ENCODE measurements around the gene GTF2F1. TPM values are rescaled to one million over a fixed set of nuclear protein-coding genes. Genes with fewer than 3 reads are reported as not detected.

GTF2F1 gene
- polyA plus RNA-seq, 1 of the 3 experiments (the other 2 are of a cell fraction), result 104 TPM

- TF ChIP-seq, protein P1, sequence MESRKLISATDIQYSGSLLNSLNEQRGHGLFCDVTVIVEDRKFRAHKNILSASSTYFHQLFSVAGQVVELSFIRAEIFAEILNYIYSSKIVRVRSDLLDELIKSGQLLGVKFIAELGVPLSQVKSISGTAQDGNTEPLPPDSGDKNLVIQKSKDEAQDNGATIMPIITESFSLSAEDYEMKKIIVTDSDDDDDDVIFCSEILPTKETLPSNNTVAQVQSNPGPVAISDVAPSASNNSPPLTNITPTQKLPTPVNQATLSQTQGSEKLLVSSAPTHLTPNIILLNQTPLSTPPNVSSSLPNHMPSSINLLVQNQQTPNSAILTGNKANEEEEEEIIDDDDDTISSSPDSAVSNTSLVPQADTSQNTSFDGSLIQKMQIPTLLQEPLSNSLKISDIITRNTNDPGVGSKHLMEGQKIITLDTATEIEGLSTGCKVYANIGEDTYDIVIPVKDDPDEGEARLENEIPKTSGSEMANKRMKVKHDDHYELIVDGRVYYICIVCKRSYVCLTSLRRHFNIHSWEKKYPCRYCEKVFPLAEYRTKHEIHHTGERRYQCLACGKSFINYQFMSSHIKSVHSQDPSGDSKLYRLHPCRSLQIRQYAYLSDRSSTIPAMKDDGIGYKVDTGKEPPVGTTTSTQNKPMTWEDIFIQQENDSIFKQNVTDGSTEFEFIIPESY (IDR thresholded peaks at IDR 0.05; ENCODE audit: borderline replicate concordance, low read depth), result no peak
- no peak for TF ChIP-seq FOSL2 (IDR thresholded peaks at IDR 0.05; ENCODE audit: borderline replicate concordance, low read depth)
These were observed 49.2 kb upstream of the GTF2F1 start (continued) for GRCh38 chr19:6442087-6442688.

GRCh38 chr19:6440905-6441304, 47.9 kb upstream of the GTF2F1 start:
- Histone ChIP-seq H3K4me3 (ENCODE audit: low read depth in 2 of 2, low read length in 1 of 2) (no peak overlapping the region), H3F3A (replicated peaks; ENCODE audit: insufficient read depth) (no peaks in the 10 kb centered on the region), H2AFZ (ENCODE audit: low read depth) (no peak overlapping the region), H3K9ac (no peak overlapping the region), H3K79me2 (ENCODE audit: insufficient read depth) (no peaks in the 10 kb centered on the region), H3K4me2 (no peak overlapping the region), H3K9me2 (no peaks in the 10 kb centered on the region), H3K27ac (ENCODE audit: low read depth in 2 of 2, low read length in 1 of 2) (no peak overlapping the region), H3K36me3 (replicated peaks in 1 of 2; ENCODE audit: control insufficient read depth in 1 of 2, insufficient read depth in 2 of 2, low read length in 1 of 2) (no peaks in the 10 kb centered on the region), H3K4me1 (ENCODE audit: control insufficient read depth in 1 of 2, insufficient read depth in 2 of 2, low read depth in 1 of 2, low read length in 1 of 2) (no peaks in the 10 kb centered on the region), H3K9me3 (no peaks in the 10 kb centered on the region), H3K27me3 (ENCODE audit: insufficient read depth) (no peaks in the 10 kb centered on the region), H4K20me1 (ENCODE audit: insufficient read depth) (no peaks in the 10 kb centered on the region)
- WGBS (ENCODE audit: low lambda C conversion rate), result 74% methylated on average over 3 of the region's 3 CpGs
- TF ChIP-seq EP300 (IDR thresholded peaks at IDR 0.05; ENCODE audit: borderline replicate concordance in 1 of 2, low read depth in 1 of 2, low read length in 1 of 2) (no peak), NRF1 (IDR thresholded peaks at IDR 0.05; ENCODE audit: low read depth, low read length) (no peak), RAD21 (IDR thresholded peaks at IDR 0.05; ENCODE audit: low read length) (no peak), FOSL2 (IDR thresholded peaks at IDR 0.05; ENCODE audit: borderline replicate concordance, low read depth) (no peak), SIN3A (IDR thresholded peaks at IDR 0.05; ENCODE audit: borderline replicate concordance, low read depth, low read length) (no peak), FOXJ3 (CRISPR knock-in tag; IDR thresholded peaks at IDR 0.05) (no peak), RCOR1 (IDR thresholded peaks at IDR 0.05; ENCODE audit: low read length) (no peak), YY1 (IDR thresholded peaks at IDR 0.05; ENCODE audit: low read depth) (no peak), EZH2phosphoT487 (IDR thresholded peaks at IDR 0.05; ENCODE audit: borderline replicate concordance, low read depth) (no peak)
- TF ChIP-seq, protein P2, sequence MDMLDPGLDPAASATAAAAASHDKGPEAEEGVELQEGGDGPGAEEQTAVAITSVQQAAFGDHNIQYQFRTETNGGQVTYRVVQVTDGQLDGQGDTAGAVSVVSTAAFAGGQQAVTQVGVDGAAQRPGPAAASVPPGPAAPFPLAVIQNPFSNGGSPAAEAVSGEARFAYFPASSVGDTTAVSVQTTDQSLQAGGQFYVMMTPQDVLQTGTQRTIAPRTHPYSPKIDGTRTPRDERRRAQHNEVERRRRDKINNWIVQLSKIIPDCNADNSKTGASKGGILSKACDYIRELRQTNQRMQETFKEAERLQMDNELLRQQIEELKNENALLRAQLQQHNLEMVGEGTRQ (IDR thresholded peaks at IDR 0.05; ENCODE audit: borderline replicate concordance, low read depth, low read length), result no peak
- ChIA-PET CTCF (no interaction called here), POLR2A (no interaction called here)
- no peak for DNase-seq

GRCh38 chr19:6439743-6440142, 46.8 kb upstream of the GTF2F1 start:
- Histone ChIP-seq H3K9me3 (no peaks in the 10 kb centered on the region), H4K20me1 (ENCODE audit: insufficient read depth) (no peaks in the 10 kb centered on the region), H2AFZ (ENCODE audit: low read depth) (no peak overlapping the region), H3K4me2 (no peak overlapping the region), H3F3A (replicated peaks; ENCODE audit: insufficient read depth) (no peaks in the 10 kb centered on the region), H3K9me2 (no peaks in the 10 kb centered on the region), H3K27ac (ENCODE audit: low read depth in 2 of 2, low read length in 1 of 2) (no peak overlapping the region), H3K79me2 (ENCODE audit: insufficient read depth) (no peaks in the 10 kb centered on the region), H3K36me3 (replicated peaks in 1 of 2; ENCODE audit: control insufficient read depth in 1 of 2, insufficient read depth in 2 of 2, low read length in 1 of 2) (no peaks in the 10 kb centered on the region), H3K4me1 (ENCODE audit: control insufficient read depth in 1 of 2, insufficient read depth in 2 of 2, low read depth in 1 of 2, low read length in 1 of 2) (no peaks in the 10 kb centered on the region), H3K4me3 (ENCODE audit: low read depth in 2 of 2, low read length in 1 of 2) (no peak overlapping the region), H3K27me3 (ENCODE audit: insufficient read depth) (no peaks in the 10 kb centered on the region), H3K9ac (no peak overlapping the region)
- no peak for DNase-seq
- WGBS (ENCODE audit: low lambda C conversion rate), result 88% methylated on average over 4 of the region's 4 CpGs
- ChIA-PET CTCF (no interaction called here), POLR2A (interaction anchor here (0.6 kb wide), 1 partner anchor 67 kb away, joined by 3 read pairs; the partner anchor contains the start of gene ALKBH7)
- TF ChIP-seq JUND (IDR thresholded peaks at IDR 0.05) (no peak), EP300 (IDR thresholded peaks at IDR 0.05; ENCODE audit: borderline replicate concordance in 1 of 2, low read depth in 1 of 2, low read length in 1 of 2) (no peak), NRF1 (IDR thresholded peaks at IDR 0.05; ENCODE audit: low read depth, low read length) (no peak), IRF3 (IDR thresholded peaks at IDR 0.05; ENCODE audit: low read depth, low read length) (no peak), RXRA (IDR thresholded peaks at IDR 0.05; ENCODE audit: borderline replicate concordance, low read depth) (no peak), FOSL2 (IDR thresholded peaks at IDR 0.05; ENCODE audit: borderline replicate concordance, low read depth) (no peak), YY1 (IDR thresholded peaks at IDR 0.05; ENCODE audit: low read depth) (no peak), ELF1 (IDR thresholded peaks at IDR 0.05) (no peak), FOXM1 (IDR thresholded peaks at IDR 0.05; ENCODE audit: low read depth) (no peak), RAD21 (IDR thresholded peaks at IDR 0.05; ENCODE audit: low read length) (no peak)
- TF ChIP-seq, protein P3, sequence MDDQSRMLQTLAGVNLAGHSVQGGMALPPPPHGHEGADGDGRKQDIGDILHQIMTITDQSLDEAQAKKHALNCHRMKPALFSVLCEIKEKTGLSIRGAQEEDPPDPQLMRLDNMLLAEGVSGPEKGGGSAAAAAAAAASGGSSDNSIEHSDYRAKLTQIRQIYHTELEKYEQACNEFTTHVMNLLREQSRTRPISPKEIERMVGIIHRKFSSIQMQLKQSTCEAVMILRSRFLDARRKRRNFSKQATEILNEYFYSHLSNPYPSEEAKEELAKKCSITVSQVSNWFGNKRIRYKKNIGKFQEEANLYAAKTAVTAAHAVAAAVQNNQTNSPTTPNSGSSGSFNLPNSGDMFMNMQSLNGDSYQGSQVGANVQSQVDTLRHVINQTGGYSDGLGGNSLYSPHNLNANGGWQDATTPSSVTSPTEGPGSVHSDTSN (IDR thresholded peaks at IDR 0.05), result no peak
- TF ChIP-seq, protein P4, sequence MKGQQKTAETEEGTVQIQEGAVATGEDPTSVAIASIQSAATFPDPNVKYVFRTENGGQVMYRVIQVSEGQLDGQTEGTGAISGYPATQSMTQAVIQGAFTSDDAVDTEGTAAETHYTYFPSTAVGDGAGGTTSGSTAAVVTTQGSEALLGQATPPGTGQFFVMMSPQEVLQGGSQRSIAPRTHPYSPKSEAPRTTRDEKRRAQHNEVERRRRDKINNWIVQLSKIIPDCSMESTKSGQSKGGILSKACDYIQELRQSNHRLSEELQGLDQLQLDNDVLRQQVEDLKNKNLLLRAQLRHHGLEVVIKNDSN (IDR thresholded peaks at IDR 0.05; ENCODE audit: borderline replicate concordance, low read depth), result no peak
- TF ChIP-seq, protein P5, sequence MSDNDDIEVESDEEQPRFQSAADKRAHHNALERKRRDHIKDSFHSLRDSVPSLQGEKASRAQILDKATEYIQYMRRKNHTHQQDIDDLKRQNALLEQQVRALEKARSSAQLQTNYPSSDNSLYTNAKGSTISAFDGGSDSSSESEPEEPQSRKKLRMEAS (IDR thresholded peaks at IDR 0.05; ENCODE audit: low read depth), result no peak
